Nephron (organoid): ENCODE results near the gene CD44.

Experiments used
- H3K27ac Mint-ChIP-seq, 3 experiments: 2 replicates each; pipeline ENCODE4 v1.8.0; 2020; ENCODE audit warnings: mixed read lengths in 3 of 3, mild to moderate bottlenecking in 2 of 3, moderate library complexity in 1 of 3
- H3K27me3 Mint-ChIP-seq: 2 replicates; pipeline ENCODE4 v1.8.0; 2021; ENCODE audit warnings: low read depth, mild to moderate bottlenecking, moderate library complexity, mixed read lengths
- H3K36me3 Mint-ChIP-seq: 2 replicates; pipeline ENCODE4 v1.8.0; 2020; ENCODE audit warnings: low read depth, mixed read lengths
- H3K4me1 Mint-ChIP-seq: 2 replicates; pipeline ENCODE4 v1.8.0; 2020; ENCODE audit warnings: mixed read lengths
- H3K4me3 Mint-ChIP-seq, 3 experiments: 2 replicates each; pipeline ENCODE4 v1.8.0; 2020; ENCODE audit warnings: mild to moderate bottlenecking in 3 of 3, mixed read lengths in 3 of 3, moderate library complexity in 2 of 3
- H3K9me3 Mint-ChIP-seq: 2 replicates; pipeline ENCODE4 v1.8.0; 2020; ENCODE audit warnings: mixed read lengths
- TF ChIP-seq, protein P1 (sequence below), 3 experiments: fragments of 200-600 bp; sonication (generic); IDR thresholded peaks; one replicate each; pipeline ENCODE4 v1.5.0; 2021; ENCODE audit warnings: antibody characterized with exemption in 3 of 3; ENCODE audit not compliant: unreplicated experiment in 3 of 3

The CD44 gene

DNA sequence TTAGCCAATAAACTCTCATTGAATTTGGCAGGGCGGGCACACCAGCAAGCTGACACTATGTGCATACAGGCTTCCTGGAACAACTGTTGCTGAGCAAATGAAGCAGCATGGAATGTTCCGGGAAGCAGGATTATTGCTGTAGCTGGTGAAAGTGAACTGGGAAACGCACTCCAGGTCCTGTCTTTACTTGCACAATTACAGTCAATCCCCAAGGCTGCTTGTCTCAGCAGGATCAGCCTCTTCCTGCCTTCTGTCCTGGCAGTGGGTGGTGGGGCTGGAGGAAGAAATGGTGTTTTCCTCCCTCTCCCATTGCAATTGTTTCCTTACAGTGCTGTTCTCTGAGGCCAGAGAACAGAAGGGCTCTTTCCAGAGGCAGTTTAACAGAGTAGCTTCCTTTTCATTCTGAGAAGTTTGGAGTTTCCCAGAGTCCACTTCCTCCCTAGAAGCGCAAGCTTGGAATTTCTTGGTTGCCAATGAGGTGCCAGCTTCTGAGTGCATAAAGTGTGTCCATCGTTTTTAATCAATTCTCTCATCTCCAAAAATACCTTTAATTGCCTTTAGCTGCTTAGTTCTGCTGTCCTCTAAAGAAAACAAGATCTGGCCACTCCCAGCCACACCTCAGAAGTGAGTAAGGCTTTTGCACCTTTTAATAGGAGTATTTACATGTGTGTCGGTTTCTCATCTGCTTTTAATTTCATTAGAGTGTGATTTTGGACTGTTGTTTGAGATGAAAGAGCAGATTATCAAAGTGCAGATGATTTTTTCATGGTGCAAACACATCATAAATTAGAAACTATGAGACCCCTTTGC is 19.9 kb downstream of the CD44 start:
- H3K9me3 Mint-ChIP-seq = peaks cover 3% of the 10 kb centered on the region
- TF ChIP-seq, protein P1, sequence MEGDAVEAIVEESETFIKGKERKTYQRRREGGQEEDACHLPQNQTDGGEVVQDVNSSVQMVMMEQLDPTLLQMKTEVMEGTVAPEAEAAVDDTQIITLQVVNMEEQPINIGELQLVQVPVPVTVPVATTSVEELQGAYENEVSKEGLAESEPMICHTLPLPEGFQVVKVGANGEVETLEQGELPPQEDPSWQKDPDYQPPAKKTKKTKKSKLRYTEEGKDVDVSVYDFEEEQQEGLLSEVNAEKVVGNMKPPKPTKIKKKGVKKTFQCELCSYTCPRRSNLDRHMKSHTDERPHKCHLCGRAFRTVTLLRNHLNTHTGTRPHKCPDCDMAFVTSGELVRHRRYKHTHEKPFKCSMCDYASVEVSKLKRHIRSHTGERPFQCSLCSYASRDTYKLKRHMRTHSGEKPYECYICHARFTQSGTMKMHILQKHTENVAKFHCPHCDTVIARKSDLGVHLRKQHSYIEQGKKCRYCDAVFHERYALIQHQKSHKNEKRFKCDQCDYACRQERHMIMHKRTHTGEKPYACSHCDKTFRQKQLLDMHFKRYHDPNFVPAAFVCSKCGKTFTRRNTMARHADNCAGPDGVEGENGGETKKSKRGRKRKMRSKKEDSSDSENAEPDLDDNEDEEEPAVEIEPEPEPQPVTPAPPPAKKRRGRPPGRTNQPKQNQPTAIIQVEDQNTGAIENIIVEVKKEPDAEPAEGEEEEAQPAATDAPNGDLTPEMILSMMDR (IDR thresholded peaks at IDR 0.05; ENCODE audit: unreplicated experiment in 3 of 3) = no peak
- H3K4me3 Mint-ChIP-seq = no peak overlapping the region
- H3K27me3 Mint-ChIP-seq = peaks cover 22% of the 10 kb centered on the region
- peaks cover 25% of the 10 kb centered on the region for H3K4me1 Mint-ChIP-seq
- H3K27ac Mint-ChIP-seq = peak overlapping the region in 1 of 3 experiments; percentile 24
- no peaks in the 10 kb centered on the region for H3K36me3 Mint-ChIP-seq

DNA sequence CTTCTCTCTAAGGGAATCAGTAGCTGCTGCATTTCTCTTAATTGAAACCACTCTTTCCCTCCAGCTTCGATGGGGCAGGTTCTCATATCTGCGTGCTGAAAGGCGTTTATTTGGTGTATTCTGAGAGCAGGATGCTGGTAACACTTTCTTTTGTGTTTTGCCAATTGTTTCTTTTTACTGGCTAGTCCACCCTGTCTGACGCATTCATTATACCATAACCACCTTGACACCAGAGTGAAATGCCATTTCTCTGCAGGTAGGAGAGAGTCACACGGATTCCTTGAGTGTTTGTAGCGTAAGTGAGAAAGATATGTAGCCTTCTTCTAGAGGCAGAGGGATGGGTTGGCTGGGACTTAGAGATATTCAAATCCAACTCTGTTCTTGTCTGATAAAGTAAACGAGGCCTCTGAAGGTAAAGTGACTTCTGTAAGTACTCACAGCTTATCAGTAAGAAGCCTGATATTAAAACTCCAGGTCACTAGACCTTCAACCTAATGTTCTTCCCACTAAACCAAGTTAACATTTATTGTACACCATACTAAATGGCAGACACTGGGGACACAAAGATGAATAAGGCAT is 21.4 kb downstream of the CD44 start:
- TF ChIP-seq, protein P1 (IDR thresholded peaks at IDR 0.05; ENCODE audit: unreplicated experiment in 3 of 3) = no peak
- Mint-ChIP-seq H3K4me3 (no peak overlapping the region), H3K27ac (no peak overlapping the region), H3K27me3 (peaks cover 22% of the 10 kb centered on the region), H3K9me3 (no peaks in the 10 kb centered on the region), H3K4me1 (peaks cover 25% of the 10 kb centered on the region), H3K36me3 (no peaks in the 10 kb centered on the region)

DNA sequence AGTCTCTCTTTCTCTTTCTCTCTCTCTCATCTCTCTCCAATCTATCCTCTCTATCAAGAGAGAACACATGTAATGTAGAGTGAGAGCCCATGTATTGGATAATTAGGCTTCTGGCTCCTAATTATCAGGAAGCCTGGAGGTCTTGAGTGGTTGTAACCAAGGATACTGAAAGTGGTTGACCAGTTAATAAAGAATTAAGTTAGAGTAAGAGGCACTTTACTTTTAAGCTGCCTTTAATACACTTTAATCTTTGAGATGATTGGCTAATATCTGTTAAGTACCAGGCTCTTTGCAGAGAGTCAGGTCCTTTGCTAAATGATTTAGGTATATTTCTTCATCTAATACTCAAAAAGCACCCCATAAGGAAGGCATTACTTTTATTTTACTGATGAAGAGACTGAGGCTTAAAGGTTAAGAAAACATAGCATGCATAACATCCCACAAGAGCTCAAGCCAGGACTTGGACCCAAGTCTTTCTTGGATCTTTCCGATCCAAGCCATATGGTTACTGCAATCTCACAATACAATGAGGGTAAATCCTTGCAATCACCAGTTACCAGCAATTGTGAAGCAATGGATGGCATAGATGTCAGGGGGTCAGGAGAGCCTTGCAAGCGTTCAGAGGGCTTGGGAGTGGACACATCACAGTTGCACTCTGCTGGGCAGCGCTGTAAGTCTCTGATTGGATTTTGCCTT is 22.1 kb downstream of the CD44 start:
- H3K27me3 Mint-ChIP-seq = peaks cover 22% of the 10 kb centered on the region
- H3K36me3 Mint-ChIP-seq = no peaks in the 10 kb centered on the region
- H3K4me3 Mint-ChIP-seq = no peak overlapping the region
- H3K4me1 Mint-ChIP-seq = peaks cover 25% of the 10 kb centered on the region
- no peaks in the 10 kb centered on the region for H3K9me3 Mint-ChIP-seq
- TF ChIP-seq, protein P1 (IDR thresholded peaks at IDR 0.05; ENCODE audit: unreplicated experiment in 3 of 3) = no peak
- H3K27ac Mint-ChIP-seq = peak overlapping the region in 1 of 3 experiments; percentile 11

DNA sequence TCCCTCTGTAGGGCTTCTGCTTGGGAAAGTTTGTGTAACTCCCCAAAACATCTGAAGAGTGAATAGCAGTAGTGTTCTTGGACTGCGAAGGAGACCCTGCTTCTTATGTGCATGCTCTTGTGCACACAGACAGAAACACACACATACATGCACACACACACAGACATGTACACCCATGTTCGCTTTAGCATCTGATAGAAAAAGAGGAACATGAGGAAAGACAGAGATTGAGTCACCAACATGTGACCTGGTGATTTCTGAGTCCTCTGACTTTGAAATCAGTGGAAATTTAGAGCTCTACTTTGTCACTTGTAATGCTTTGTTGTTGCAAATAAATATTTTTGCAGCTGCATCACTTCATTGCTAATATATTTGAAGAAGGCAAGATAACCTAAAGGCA is 23.8 kb downstream of the CD44 start:
- Mint-ChIP-seq H3K9me3 (no peaks in the 10 kb centered on the region), H3K27me3 (peaks cover 22% of the 10 kb centered on the region), H3K36me3 (no peaks in the 10 kb centered on the region), H3K4me3 (no peak overlapping the region), H3K4me1 (peaks cover 34% of the 10 kb centered on the region), H3K27ac (no peak overlapping the region)
- TF ChIP-seq, protein P1 (IDR thresholded peaks at IDR 0.05; ENCODE audit: unreplicated experiment in 3 of 3) = no peak

DNA sequence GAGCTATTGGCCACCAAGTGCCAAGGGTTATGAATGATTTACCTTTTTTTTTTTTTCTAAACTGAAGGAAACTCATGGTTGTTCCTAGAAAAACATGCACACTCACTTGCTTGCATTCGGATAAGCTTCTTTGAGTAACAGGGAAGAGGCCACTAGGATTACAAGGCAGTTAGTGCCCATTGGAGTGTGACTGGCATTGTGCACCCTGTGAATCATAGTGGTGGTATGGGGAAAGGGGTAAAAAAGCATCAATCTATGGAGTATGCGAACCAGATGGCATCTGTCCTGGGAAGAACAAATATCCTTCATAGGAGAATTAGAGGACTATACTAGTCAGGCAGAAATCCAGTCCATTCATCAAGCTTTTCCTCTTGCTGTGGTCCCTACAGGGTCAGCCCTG is 24.2 kb downstream of the CD44 start:
- Mint-ChIP-seq H3K27me3 (peaks cover 22% of the 10 kb centered on the region), H3K27ac (no peak overlapping the region), H3K9me3 (no peaks in the 10 kb centered on the region), H3K4me3 (no peak overlapping the region), H3K4me1 (peaks cover 35% of the 10 kb centered on the region), H3K36me3 (no peaks in the 10 kb centered on the region)
- TF ChIP-seq, protein P1 (IDR thresholded peaks at IDR 0.05; ENCODE audit: unreplicated experiment in 3 of 3) = no peak
